ENCODE results near the gene RBMY1F. TPM values are rescaled to one million over a fixed set of nuclear protein-coding genes. Genes with fewer than 3 reads are reported as not detected.
"Not testable (repeated sequence)": the region's sequence is repeated elsewhere in the genome, so short reads cannot be mapped to it uniquely, and the experiment has no call there.

Gene RBMY1F
- total and polyA plus RNA-seq, 2 of the 8 experiments (the other 6 are each of a cell fraction or from before 2014, with no cell fraction given), result not detected

DNA sequence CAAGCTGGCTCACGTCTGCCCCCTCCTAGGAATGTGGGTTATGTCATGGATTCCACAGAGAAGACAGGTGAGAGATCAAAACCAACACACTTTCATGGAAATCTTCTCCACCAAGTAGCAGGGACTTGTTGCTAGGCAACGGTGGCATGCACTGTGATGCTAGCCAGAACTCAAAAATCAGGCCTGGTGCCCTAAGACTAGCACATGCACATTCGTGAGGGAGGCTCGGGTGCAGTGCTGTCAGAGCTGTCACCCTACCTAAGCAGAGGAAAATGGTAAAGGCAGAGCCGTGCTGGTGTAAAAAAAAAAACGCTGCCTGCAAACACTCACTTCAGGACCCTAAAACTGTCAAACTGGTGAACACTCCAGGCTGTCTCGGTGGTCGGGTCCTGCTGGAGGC lies 52.2 kb downstream of the RBMY1F start:
- H4K91ac ChIP-seq (replicated peaks; ENCODE audit: insufficient read length, low read length); H2BK120ac ChIP-seq (replicated peaks; ENCODE audit: low read depth, low read length); H3K4ac ChIP-seq (replicated peaks; ENCODE audit: insufficient read length, low read depth, low read length); DNase-seq (ENCODE audit: low read depth in 1 of 2, low spot score in 2 of 2); H3K9ac ChIP-seq (replicated peaks in 1 of 4; ENCODE audit: extremely low read depth in 1 of 4, low read depth in 3 of 4, low read length in 3 of 4); H2BK15ac ChIP-seq (ENCODE audit: low read length); H3K79me1 ChIP-seq (ENCODE audit: low read depth, low read length); H4K20me1 ChIP-seq (replicated peaks in 1 of 2; ENCODE audit: control insufficient read depth in 1 of 2, insufficient read depth in 2 of 2, low read length in 2 of 2); H3K23me2 ChIP-seq (ENCODE audit: low read depth, low read length); H3K36me3 ChIP-seq (ENCODE audit: control insufficient read depth in 2 of 4, insufficient read depth in 4 of 4, low read length in 3 of 4); H2BK20ac ChIP-seq (ENCODE audit: low read length); H3K23ac ChIP-seq (ENCODE audit: insufficient read length); H3K14ac ChIP-seq (ENCODE audit: insufficient read length); CTCF ChIA-PET (ENCODE audit: partially characterized antibody); H4K5ac ChIP-seq (ENCODE audit: insufficient read length, low read depth, low read length); H2BK5ac ChIP-seq (ENCODE audit: low read depth, low read length); H3K79me2 ChIP-seq (ENCODE audit: control insufficient read depth in 1 of 2, insufficient read depth in 2 of 2, low read length in 2 of 2); H3K4me1 ChIP-seq (replicated peaks in 1 of 4; ENCODE audit: control insufficient read depth in 3 of 4, insufficient read depth in 4 of 4, low read length in 3 of 4); H2BK12ac ChIP-seq (ENCODE audit: low read depth, low read length); FAIRE-seq; H3K27me3 ChIP-seq (replicated peaks in 1 of 4; ENCODE audit: control insufficient read depth in 3 of 4, extremely low read depth in 1 of 4, insufficient read depth in 3 of 4, low read length in 3 of 4); H3K4me2 ChIP-seq (ENCODE audit: insufficient read depth in 1 of 2, low read depth in 2 of 2, low read length in 2 of 2); POLR2A ChIA-PET (ENCODE audit: partially characterized antibody); H3K27ac ChIP-seq (ENCODE audit: low read depth, low read length); H2AFZ ChIP-seq (ENCODE audit: low read length); H3K18ac ChIP-seq (ENCODE audit: extremely low read depth, low read length); H3K56ac ChIP-seq (replicated peaks; ENCODE audit: insufficient read length, low read depth, low read length); H4K8ac ChIP-seq (ENCODE audit: extremely low read depth, insufficient read depth, low read length); H3K9me3 ChIP-seq (ENCODE audit: insufficient read depth in 2 of 2, low read depth in 1 of 2, low read length in 1 of 2); H2AK5ac ChIP-seq (ENCODE audit: low read depth, low read length); H3K4me3 ChIP-seq (ENCODE audit: extremely low read depth in 1 of 4, insufficient read depth in 2 of 4, low read depth in 3 of 4, low read length in 4 of 4): not testable (repeated sequence)
- WGBS, 2 experiments (ENCODE audit: extremely low coverage in 1 of 2, insufficient coverage in 1 of 2, insufficient read length in 1 of 2, insufficient replicate concordance in 2 of 2, low coverage in 1 of 2, low lambda C conversion rate in 2 of 2, missing lambda C conversion rate in 1 of 2), result no CpG with 5 or more reads among the region's 8 CpGs

Other genes starting within 250 kb of the RBMY1F start
- not detected in 2 replicates for gene RBMY1J, start 220.5 kb upstream of the RBMY1F start, total RNA-seq (2021; fragmentation: NEBNext Ultra II Directional; extraction: Animal tissue kit (Norgen Biotek cat#: 25700))
- not detected in 2 replicates for gene RBMY1J, start 220.5 kb upstream of the RBMY1F start, polyA plus RNA-seq (2011; rRNA removed)

All from H1 (cell line).